Neural cell (in vitro differentiated cells): ENCODE data around the gene CLIC4. TPM values are rescaled to one million over a fixed set of nuclear protein-coding genes. Genes with fewer than 3 reads are reported as not detected.

Experiments
- H2AFZ ChIP-seq: fragments of 200-600, 300-800 bp; sonication (generic), shearing (Covaris generic); 2 replicates; pipeline ENCODE4 v1.6.0; 2014; ENCODE audit warnings: low read depth, mild to moderate bottlenecking, antibody characterized with exemption, low read length, moderate library complexity
- H3F3A ChIP-seq: fragments of 200-600 bp; shearing (Covaris generic); 2 replicates; pipeline ENCODE4 v1.6.1; 2016; ENCODE audit warnings: mild to moderate bottlenecking, moderate library complexity, mixed read lengths, antibody characterized with exemption, low read length; ENCODE audit not compliant: insufficient read depth, poor library complexity, severe bottlenecking
- H3K27ac ChIP-seq: fragments of 200-600, 300-800 bp; sonication (generic), shearing (Covaris generic); 2 replicates; pipeline ENCODE4 v1.5.1; 2014; ENCODE audit warnings: mild to moderate bottlenecking, low read length, moderate library complexity
- H3K27me3 ChIP-seq: fragments of 300-800, 200-600 bp; sonication (generic), shearing (Covaris generic); 2 replicates; pipeline ENCODE4 v1.6.0; 2014; ENCODE audit warnings: mild to moderate bottlenecking, low read depth, low read length, moderate library complexity; ENCODE audit not compliant: insufficient read depth
- H3K36me3 ChIP-seq: fragments of 300-800, 200-600 bp; sonication (generic), shearing (Covaris generic); 2 replicates; pipeline ENCODE4 v1.5.1; 2014; ENCODE audit warnings: mild to moderate bottlenecking, antibody characterized with exemption, low read length, moderate library complexity; ENCODE audit not compliant: insufficient read depth
- H3K4me2 ChIP-seq: fragments of 300-800, 200-600 bp; sonication (generic), shearing (Covaris generic); 2 replicates; pipeline ENCODE4 v1.6.0; 2014; ENCODE audit warnings: mild to moderate bottlenecking, low read length
- H3K4me3 ChIP-seq: fragments of 300-800, 200-600 bp; sonication (generic), shearing (Covaris generic); 2 replicates; pipeline ENCODE4 v1.5.1; 2014; ENCODE audit warnings: mild to moderate bottlenecking, low read length, moderate library complexity
- H3K79me2 ChIP-seq: fragments of 200-600 bp; shearing (Covaris generic); replicated peaks from 2 replicates; pipeline ENCODE4 v1.6.0; 2014; ENCODE audit warnings: mild to moderate bottlenecking, low read length, moderate library complexity; ENCODE audit not compliant: insufficient read depth
- H3K9ac ChIP-seq: fragments of 300-800, 200-600 bp; sonication (generic), shearing (Covaris generic); 2 replicates; pipeline ENCODE4 v1.6.1; 2016; ENCODE audit warnings: mild to moderate bottlenecking, low read length, mixed read lengths
- H3K9me2 ChIP-seq: fragments of 200-600 bp; shearing (Covaris generic); 2 replicates; pipeline ENCODE4 v1.6.1; 2016; ENCODE audit warnings: mild to moderate bottlenecking, low read length, mixed read lengths; ENCODE audit not compliant: insufficient read depth
- H3K9me3 ChIP-seq: fragments of 200-600, 300-800 bp; sonication (generic), shearing (Covaris generic); 2 replicates; pipeline ENCODE4 v1.6.1; 2016; ENCODE audit warnings: mild to moderate bottlenecking, mixed run types, low read length, moderate library complexity, mixed read lengths
- H4K20me1 ChIP-seq: fragments of 200-600 bp; shearing (Covaris generic); 2 replicates; pipeline ENCODE4 v1.6.1; 2016; ENCODE audit warnings: mild to moderate bottlenecking, mixed run types; ENCODE audit not compliant: insufficient read depth
- CTCF ChIP-seq: fragments of 450-650 bp; IDR thresholded peaks from 2 replicates; pipeline ENCODE4 v1.5.1; 2014; ENCODE audit warnings: antibody characterized with exemption, mild to moderate bottlenecking, moderate library complexity; ENCODE audit not compliant: poor library complexity, severe bottlenecking
- EP300 ChIP-seq: fragments of 450-650 bp; conservative IDR thresholded peaks from 2 replicates; pipeline ENCODE4 v1.6.1; 2014; ENCODE audit warnings: antibody characterized with exemption, mild to moderate bottlenecking, moderate library complexity; ENCODE audit not compliant: poor library complexity, severe bottlenecking
- EZH2 ChIP-seq: fragments of 200-600, 300-800 bp; shearing (Covaris generic), sonication (generic); IDR thresholded peaks from 2 replicates; pipeline ENCODE4 v1.6.1; 2014; ENCODE audit warnings: antibody characterized with exemption, low read length, borderline replicate concordance, mild to moderate bottlenecking; ENCODE audit not compliant: insufficient read depth, poor library complexity, severe bottlenecking
- MXI1 ChIP-seq: fragments of 450-650 bp; conservative IDR thresholded peaks from 2 replicates; pipeline ENCODE4 v1.6.1; 2014; ENCODE audit warnings: antibody characterized with exemption, mild to moderate bottlenecking; ENCODE audit not compliant: poor library complexity, severe bottlenecking
- POLR2AphosphoS5 ChIP-seq: IDR thresholded peaks from 2 replicates; pipeline ENCODE4 v1.6.1; 2012
- RAD21 ChIP-seq: fragments of 450-650 bp; conservative IDR thresholded peaks from 2 replicates; pipeline ENCODE4 v1.6.1; 2014; ENCODE audit warnings: antibody characterized with exemption, mild to moderate bottlenecking, moderate library complexity
- REST ChIP-seq: IDR thresholded peaks from 2 replicates; pipeline ENCODE4 v1.6.1; 2012; ENCODE audit warnings: borderline replicate concordance
- SMC3 ChIP-seq: fragments of 450-650 bp; conservative IDR thresholded peaks from 2 replicates; pipeline ENCODE4 v1.6.1; 2014; ENCODE audit warnings: antibody characterized with exemption, mild to moderate bottlenecking, moderate library complexity; ENCODE audit not compliant: poor library complexity
- TAF1 ChIP-seq: IDR thresholded peaks from 2 replicates; pipeline ENCODE4 v1.6.1; 2012; ENCODE audit warnings: low read depth
- polyA plus RNA-seq: library from polyadenylated mRNA; depleted of rRNA; stranded (reverse); fragments of >200 nt; gene quantifications from 2 replicates; pipeline ENCODE4 v1.2.3, GENCODE V29; 2014

The CLIC4 gene
- polyA plus RNA-seq, 1 donor from 2014 or later = 133 TPM

GRCh38 chr1:24786191-24786590, 40.9 kb downstream of the CLIC4 start:
- Histone ChIP-seq H3K9me2 (no peaks in the 10 kb centered on the region), H4K20me1 (no peaks in the 10 kb centered on the region), H3K36me3 (no peaks in the 10 kb centered on the region), H3K4me2 (no peak overlapping the region), H3K27me3 (no peaks in the 10 kb centered on the region), H3K79me2 (peaks cover 34% of the 10 kb centered on the region), H3K9ac (no peak overlapping the region), H2AFZ (no peak overlapping the region), H3K27ac (no peak overlapping the region), H3K4me3 (no peak overlapping the region), H3F3A (no peaks in the 10 kb centered on the region), H3K9me3 (no peaks in the 10 kb centered on the region)
- TF ChIP-seq SMC3 = no peak
- no peak for TF ChIP-seq TAF1
- no peak for TF ChIP-seq RAD21
- no peak for TF ChIP-seq EP300
- TF ChIP-seq EZH2 = no peak
- no peak for TF ChIP-seq REST
- TF ChIP-seq CTCF = no peak
- no peak for TF ChIP-seq POLR2AphosphoS5
- no peak for TF ChIP-seq MXI1

- Histone ChIP-seq H3K79me2 (peaks cover 43% of the 10 kb centered on the region), H3F3A (no peaks in the 10 kb centered on the region), H2AFZ (no peak overlapping the region), H3K36me3 (no peaks in the 10 kb centered on the region), H3K4me3 (no peak overlapping the region), H3K9ac (no peak overlapping the region), H3K9me2 (no peaks in the 10 kb centered on the region), H3K27ac (no peak overlapping the region), H3K27me3 (no peaks in the 10 kb centered on the region), H3K4me2 (no peak overlapping the region), H4K20me1 (no peaks in the 10 kb centered on the region), H3K9me3 (no peaks in the 10 kb centered on the region)
- TF ChIP-seq SMC3 (no peak), RAD21 (no peak), EZH2 (no peak), MXI1 (no peak), TAF1 (no peak), EP300 (no peak), CTCF (no peak)
Measured at GRCh38 chr1:24790490-24790889, 45.2 kb downstream of the CLIC4 start.
